ENCODE results near the gene EFCAB9.
"Not testable (repeated sequence)": the region's sequence is repeated elsewhere in the genome, so short reads cannot be mapped to it uniquely, and the experiment has no call there.

DNA sequence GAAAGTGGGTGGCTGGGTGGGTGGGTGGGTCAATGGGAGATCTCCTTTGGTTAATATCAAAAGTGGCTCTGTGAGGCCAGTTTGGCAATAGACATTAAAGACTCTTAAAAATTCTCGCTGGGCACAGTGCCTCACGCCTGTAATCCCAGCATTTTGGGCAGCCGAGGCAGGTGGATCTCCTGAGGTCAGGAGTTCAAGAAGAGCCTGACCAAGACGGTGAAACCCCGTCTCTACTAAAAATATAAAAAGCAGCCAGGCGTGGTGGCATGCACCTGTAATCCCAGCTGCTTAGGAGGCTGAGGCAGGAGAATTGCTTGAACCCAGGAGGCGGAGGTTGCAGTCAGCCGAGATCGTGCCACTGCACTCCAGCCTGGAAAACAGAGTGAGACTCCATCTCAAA is 38.9 kb upstream of the EFCAB9 start:
- TF ChIP-seq, protein P1, sequence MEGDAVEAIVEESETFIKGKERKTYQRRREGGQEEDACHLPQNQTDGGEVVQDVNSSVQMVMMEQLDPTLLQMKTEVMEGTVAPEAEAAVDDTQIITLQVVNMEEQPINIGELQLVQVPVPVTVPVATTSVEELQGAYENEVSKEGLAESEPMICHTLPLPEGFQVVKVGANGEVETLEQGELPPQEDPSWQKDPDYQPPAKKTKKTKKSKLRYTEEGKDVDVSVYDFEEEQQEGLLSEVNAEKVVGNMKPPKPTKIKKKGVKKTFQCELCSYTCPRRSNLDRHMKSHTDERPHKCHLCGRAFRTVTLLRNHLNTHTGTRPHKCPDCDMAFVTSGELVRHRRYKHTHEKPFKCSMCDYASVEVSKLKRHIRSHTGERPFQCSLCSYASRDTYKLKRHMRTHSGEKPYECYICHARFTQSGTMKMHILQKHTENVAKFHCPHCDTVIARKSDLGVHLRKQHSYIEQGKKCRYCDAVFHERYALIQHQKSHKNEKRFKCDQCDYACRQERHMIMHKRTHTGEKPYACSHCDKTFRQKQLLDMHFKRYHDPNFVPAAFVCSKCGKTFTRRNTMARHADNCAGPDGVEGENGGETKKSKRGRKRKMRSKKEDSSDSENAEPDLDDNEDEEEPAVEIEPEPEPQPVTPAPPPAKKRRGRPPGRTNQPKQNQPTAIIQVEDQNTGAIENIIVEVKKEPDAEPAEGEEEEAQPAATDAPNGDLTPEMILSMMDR (conservative IDR thresholded peaks at IDR 0.05): not testable (repeated sequence)
- not testable (repeated sequence) for TF ChIP-seq ZFX (IDR thresholded peaks at IDR 0.05)

All from C4-2B (cell line).